HUES48 (cell line): ENCODE measurements around the gene USF1.

Experiments used
- H3K27ac ChIP-seq: one replicate; pipeline ENCODE4 v1.7.0; 2013; ENCODE audit warnings: low read depth, low read length, inconsistent platforms
- H3K27me3 ChIP-seq: 2 replicates; pipeline ENCODE4 v1.6.1; 2013; ENCODE audit warnings: mild to moderate bottlenecking, low read length; ENCODE audit not compliant: control insufficient read depth, insufficient read depth
- H3K36me3 ChIP-seq: 2 replicates; pipeline ENCODE4 v1.6.1; 2013; ENCODE audit warnings: low read length; ENCODE audit not compliant: control insufficient read depth, insufficient read depth
- H3K4me1 ChIP-seq: 2 replicates; pipeline ENCODE4 v1.6.1; 2013; ENCODE audit warnings: mild to moderate bottlenecking, low read length; ENCODE audit not compliant: control insufficient read depth, insufficient read depth
- H3K4me3 ChIP-seq: 2 replicates; pipeline ENCODE4 v1.5.1; 2013; ENCODE audit warnings: mild to moderate bottlenecking, low read depth, low read length
- H3K9ac ChIP-seq: 2 replicates; pipeline ENCODE4 v1.6.1; 2013; ENCODE audit warnings: mild to moderate bottlenecking, low read depth, low read length, moderate library complexity
- H3K9me3 ChIP-seq: 2 replicates; pipeline ENCODE4 v1.6.1; 2013; ENCODE audit warnings: low read length; ENCODE audit not compliant: control insufficient read depth, insufficient read depth

Gene USF1

GRCh38 chr1:161045736-161046604 is at the start of gene USF1:
Gene USF1, minus strand, starts transcription at chr1:161045977. Its CDS starts 2,702 bp downstream, at chr1:161043275.
- H3K4me1 ChIP-seq = 0 out of 2 replicates have a peak, but pooled peaks cover 4% of the 10 kb centered on the region
- peak within 1 kb of the TSS; percentile 94 for H3K9ac ChIP-seq
- no peaks in the 10 kb centered on the region for H3K27me3 ChIP-seq
- peaks cover 22% of the 10 kb centered on the region for H3K36me3 ChIP-seq
- peak within 1 kb of the TSS; percentile 96 for H3K4me3 ChIP-seq
- H3K27ac ChIP-seq = peak within 1 kb of the TSS; percentile 95
- no peaks in the 10 kb centered on the region for H3K9me3 ChIP-seq

GRCh38 chr1:161095230-161095629 is 49.5 kb upstream of the USF1 start:
- H3K9me3 ChIP-seq = no peaks in the 10 kb centered on the region
- H3K4me3 ChIP-seq = no peak overlapping the region
- no peaks in the 10 kb centered on the region for H3K27me3 ChIP-seq
- peaks cover 4% of the 10 kb centered on the region; the same call in 1 of the 2 replicates for H3K36me3 ChIP-seq
- no peak overlapping the region for H3K9ac ChIP-seq
- H3K4me1 ChIP-seq = 0 out of 2 replicates have a peak, but pooled peaks cover 4% of the 10 kb centered on the region
- no peak overlapping the region for H3K27ac ChIP-seq

- no peak overlapping the region for H3K9ac ChIP-seq
- 0 out of 2 replicates have a peak, but pooled peaks cover 8% of the 10 kb centered on the region for H3K4me1 ChIP-seq
- H3K27ac ChIP-seq = no peak overlapping the region
- no peaks in the 10 kb centered on the region for H3K36me3 ChIP-seq
- no peaks in the 10 kb centered on the region for H3K9me3 ChIP-seq
- H3K4me3 ChIP-seq = no peak overlapping the region
- no peaks in the 10 kb centered on the region for H3K27me3 ChIP-seq
These were observed 48.7 kb upstream of the USF1 start for GRCh38 chr1:161094481-161094880.

- Histone ChIP-seq H3K4me1 (0 out of 2 replicates have a peak, but pooled peaks cover 7% of the 10 kb centered on the region), H3K27ac (no peak overlapping the region), H3K9me3 (no peaks in the 10 kb centered on the region), H3K27me3 (no peaks in the 10 kb centered on the region), H3K36me3 (no peaks in the 10 kb centered on the region), H3K9ac (no peak overlapping the region), H3K4me3 (no peak overlapping the region)
These were observed 46.8 kb upstream of the USF1 start for GRCh38 chr1:161092621-161093028.

- no peaks in the 10 kb centered on the region for H3K36me3 ChIP-seq
- H3K27ac ChIP-seq = no peak overlapping the region
- no peak overlapping the region for H3K4me3 ChIP-seq
- 0 out of 2 replicates have a peak, but pooled peaks cover 7% of the 10 kb centered on the region for H3K4me1 ChIP-seq
- H3K27me3 ChIP-seq = no peaks in the 10 kb centered on the region
- no peak overlapping the region for H3K9ac ChIP-seq
- no peaks in the 10 kb centered on the region for H3K9me3 ChIP-seq
These were observed 46.2 kb upstream of the USF1 start for GRCh38 chr1:161091796-161092507.

- no peaks in the 10 kb centered on the region for H3K36me3 ChIP-seq
- no peak overlapping the region for H3K4me3 ChIP-seq
- H3K4me1 ChIP-seq = 0 out of 2 replicates have a peak, but pooled peaks cover 7% of the 10 kb centered on the region
- no peaks in the 10 kb centered on the region for H3K27me3 ChIP-seq
- H3K27ac ChIP-seq = no peak overlapping the region
- H3K9me3 ChIP-seq = no peaks in the 10 kb centered on the region
- H3K9ac ChIP-seq = no peak overlapping the region
These were observed 45.3 kb upstream of the USF1 start for GRCh38 chr1:161091093-161091492.

- no peak overlapping the region for H3K27ac ChIP-seq
- H3K9me3 ChIP-seq = no peaks in the 10 kb centered on the region
- H3K27me3 ChIP-seq = no peaks in the 10 kb centered on the region
- no peaks in the 10 kb centered on the region for H3K36me3 ChIP-seq
- H3K9ac ChIP-seq = no peak overlapping the region
- no peak overlapping the region for H3K4me3 ChIP-seq
- H3K4me1 ChIP-seq = 0 out of 2 replicates have a peak, but pooled peaks cover 7% of the 10 kb centered on the region
These were observed 44.8 kb upstream of the USF1 start for GRCh38 chr1:161090617-161091016.

- no peaks in the 10 kb centered on the region for H3K9me3 ChIP-seq
- H3K36me3 ChIP-seq = no peaks in the 10 kb centered on the region
- no peaks in the 10 kb centered on the region for H3K27me3 ChIP-seq
- no peak overlapping the region for H3K9ac ChIP-seq
- no peak overlapping the region for H3K27ac ChIP-seq
- H3K4me3 ChIP-seq = no peak overlapping the region
- H3K4me1 ChIP-seq = 0 out of 2 replicates have a peak, but pooled peaks cover 7% of the 10 kb centered on the region
These were observed 44.2 kb upstream of the USF1 start for GRCh38 chr1:161089938-161090337.

GRCh38 chr1:161089251-161089924 is 43.6 kb upstream of the USF1 start, which contains the start of gene NECTIN4:
Gene NECTIN4, minus strand, starts transcription at chr1:161089558. Its CDS starts 262 bp downstream, at chr1:161089296.
- 0 out of 2 replicates have a peak, but pooled peaks cover 7% of the 10 kb centered on the region for H3K4me1 ChIP-seq
- H3K4me3 ChIP-seq = no peak within 1 kb of the TSS
- no peaks in the 10 kb centered on the region for H3K36me3 ChIP-seq
- H3K27ac ChIP-seq = no peak within 1 kb of the TSS
- H3K9ac ChIP-seq = no peak within 1 kb of the TSS
- no peaks in the 10 kb centered on the region for H3K9me3 ChIP-seq
- no peaks in the 10 kb centered on the region for H3K27me3 ChIP-seq

GRCh38 chr1:161088587-161089110 is 42.9 kb upstream of the USF1 start:
- Histone ChIP-seq H3K4me1 (0 out of 2 replicates have a peak, but pooled peaks cover 7% of the 10 kb centered on the region), H3K4me3 (no peak overlapping the region), H3K36me3 (no peaks in the 10 kb centered on the region), H3K9me3 (no peaks in the 10 kb centered on the region), H3K27me3 (no peaks in the 10 kb centered on the region), H3K27ac (no peak overlapping the region), H3K9ac (no peak overlapping the region)
